ENCODE data around the gene EDARADD.
"Not testable (repeated sequence)": the region's sequence is repeated elsewhere in the genome, so short reads cannot be mapped to it uniquely, and the experiment has no call there.

EDARADD gene

GRCh38 chr1:236393681-236394481 lies at the start of gene EDARADD:
TSS of gene EDARADD (plus strand) at chr1:236394286. CDS start at chr1:236394445, 159 bp downstream.
- no peak for DNase-seq (ENCODE audit: low read depth in 2 of 2)

- DNase-seq (ENCODE audit: low read depth in 2 of 2), result no peak
Observed at GRCh38 chr1:236345728-236346127, 48.4 kb upstream of the EDARADD start.

- no peak for DNase-seq (ENCODE audit: low read depth in 2 of 2)
Observed at GRCh38 chr1:236348071-236348470, 46.0 kb upstream of the EDARADD start.

GRCh38 chr1:236350308-236350707 lies 43.8 kb upstream of the EDARADD start:
- DNase-seq (ENCODE audit: low read depth in 2 of 2), result no peak

- no peak for DNase-seq (ENCODE audit: low read depth in 2 of 2)
Observed at GRCh38 chr1:236351875-236352573, 42.1 kb upstream of the EDARADD start.

- DNase-seq (ENCODE audit: low read depth in 2 of 2), result not testable (repeated sequence)
Observed at GRCh38 chr1:236352747-236353146, 41.3 kb upstream of the EDARADD start.

- no peak for DNase-seq (ENCODE audit: low read depth in 2 of 2)
Observed at GRCh38 chr1:236353813-236354212, 40.3 kb upstream of the EDARADD start.

- DNase-seq (ENCODE audit: low read depth in 2 of 2), result no peak
Observed at GRCh38 chr1:236354330-236355147, 39.5 kb upstream of the EDARADD start.

GRCh38 chr1:236356141-236356540 lies 37.9 kb upstream of the EDARADD start:
- no peak for DNase-seq (ENCODE audit: low read depth in 2 of 2)

GRCh38 chr1:236361909-236362590 lies 32.0 kb upstream of the EDARADD start:
- no peak for DNase-seq (ENCODE audit: low read depth in 2 of 2)

GRCh38 chr1:236363237-236363636 lies 30.8 kb upstream of the EDARADD start:
- DNase-seq (ENCODE audit: low read depth in 2 of 2), result no peak

GRCh38 chr1:236365999-236366570 lies 28.0 kb upstream of the EDARADD start:
- DNase-seq (ENCODE audit: low read depth in 2 of 2), result no peak

GRCh38 chr1:236366681-236367080 lies 27.4 kb upstream of the EDARADD start:
- DNase-seq (ENCODE audit: low read depth in 2 of 2), result not testable (repeated sequence)

- DNase-seq (ENCODE audit: low read depth in 2 of 2), result no peak
Observed at GRCh38 chr1:236370420-236370819, 23.7 kb upstream of the EDARADD start.

- no peak for DNase-seq (ENCODE audit: low read depth in 2 of 2)
Observed at GRCh38 chr1:236371083-236371482, 23.0 kb upstream of the EDARADD start.

- no peak for DNase-seq (ENCODE audit: low read depth in 2 of 2)
Observed at GRCh38 chr1:236377832-236378535, 16.1 kb upstream of the EDARADD start.

- no peak for DNase-seq (ENCODE audit: low read depth in 2 of 2)
Observed at GRCh38 chr1:236381565-236382158, 12.4 kb upstream of the EDARADD start.

- DNase-seq (ENCODE audit: low read depth in 2 of 2), result no peak
Observed at GRCh38 chr1:236388332-236388731, 5.8 kb upstream of the EDARADD start.

GRCh38 chr1:236389253-236389652 lies 4.8 kb upstream of the EDARADD start:
- DNase-seq (ENCODE audit: low read depth in 2 of 2), result no peak

- DNase-seq (ENCODE audit: low read depth in 2 of 2), result no peak
Observed at GRCh38 chr1:236391008-236391407, 3.1 kb upstream of the EDARADD start.
